NCI-H69 (cell line): ENCODE data around the gene ZNF587B.
"Not testable (repeated sequence)": the region's sequence is repeated elsewhere in the genome, so short reads cannot be mapped to it uniquely, and the experiment has no call there.

Experiments
- DNase-seq: peaks from one replicate; lab custom pipeline; 2025; lab: John Stamatoyannopoulos, UW

The ZNF587B gene

GRCh38 chr19:57819475-57820148, 10.5 kb upstream of the ZNF587B start:
- DNase-seq: peak; percentile 97

GRCh38 chr19:57820599-57820998, 9.5 kb upstream of the ZNF587B start:
- no peak for DNase-seq

- not testable (repeated sequence) for DNase-seq
Observed at GRCh38 chr19:57821095-57821494, 9.0 kb upstream of the ZNF587B start.

GRCh38 chr19:57821501-57821900, 8.6 kb upstream of the ZNF587B start:
- DNase-seq: not testable (repeated sequence)

- DNase-seq: not testable (repeated sequence)
Observed at GRCh38 chr19:57823155-57823554, 6.9 kb upstream of the ZNF587B start.

- DNase-seq: not testable (repeated sequence)
Observed at GRCh38 chr19:57823608-57824007, 6.5 kb upstream of the ZNF587B start.

- no peak for DNase-seq
Observed at GRCh38 chr19:57825511-57825910, 4.6 kb upstream of the ZNF587B start.

- DNase-seq: no peak
Observed at GRCh38 chr19:57829316-57829715, 783 bp upstream of the ZNF587B start.

GRCh38 chr19:57836991-57837390, 6.9 kb downstream of the ZNF587B start:
- not testable (repeated sequence) for DNase-seq

GRCh38 chr19:57838622-57839191, 8.6 kb downstream of the ZNF587B start:
- not testable (repeated sequence) for DNase-seq

GRCh38 chr19:57841122-57841763, 11.1 kb downstream of the ZNF587B start:
- no peak for DNase-seq

GRCh38 chr19:57847164-57847563, 17.1 kb downstream of the ZNF587B start:
- DNase-seq: not testable (repeated sequence)

GRCh38 chr19:57849162-57849665, 19.1 kb downstream of the ZNF587B start:
- not testable (repeated sequence) for DNase-seq

GRCh38 chr19:57849666-57850473, 19.8 kb downstream of the ZNF587B start, which contains the start of gene ZNF587:
ZNF587 (plus strand) TSS chr19:57849859; CDS start chr19:57850039, 180 bp downstream.
- DNase-seq: peak; percentile 91

GRCh38 chr19:57850553-57851017, 20.5 kb downstream of the ZNF587B start:
- peak; percentile 26 for DNase-seq

- not testable (repeated sequence) for DNase-seq
Observed at GRCh38 chr19:57851812-57852603, 21.9 kb downstream of the ZNF587B start.

- DNase-seq: not testable (repeated sequence)
Observed at GRCh38 chr19:57854117-57854516, 24.0 kb downstream of the ZNF587B start.

- DNase-seq: not testable (repeated sequence)
Observed at GRCh38 chr19:57862351-57862750, 32.3 kb downstream of the ZNF587B start.

GRCh38 chr19:57867868-57868492, 37.9 kb downstream of the ZNF587B start:
- DNase-seq: no peak

GRCh38 chr19:57869655-57870054, 39.6 kb downstream of the ZNF587B start:
- not testable (repeated sequence) for DNase-seq

GRCh38 chr19:57870225-57870624, 40.1 kb downstream of the ZNF587B start:
- no peak for DNase-seq
